Measurements from ENCODE around the gene PCP4L1. TPM values are rescaled to one million over a fixed set of nuclear protein-coding genes. Genes with fewer than 3 reads are reported as not detected.

The PCP4L1 gene
- total RNA-seq, 1 donor from 2014 or later, result not detected

DNA sequence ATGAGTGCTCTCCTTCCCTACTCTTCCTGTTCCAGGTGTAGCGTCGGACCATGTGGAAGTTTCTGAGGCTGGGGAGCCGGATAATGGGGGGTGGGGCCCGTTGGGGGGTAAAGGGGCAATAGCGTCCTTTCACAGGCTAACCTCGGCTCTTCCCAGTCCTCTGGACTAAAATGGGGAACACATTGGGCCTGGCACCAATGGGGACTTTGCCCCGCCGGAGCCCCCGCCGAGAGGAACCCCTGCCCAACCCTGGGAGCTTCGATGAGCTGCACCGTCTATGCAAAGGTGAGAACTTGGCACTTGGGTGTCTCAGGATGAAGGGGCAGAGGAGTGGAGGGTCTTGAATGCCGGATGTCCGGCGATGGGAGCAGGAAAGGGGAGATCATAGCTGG, 32.2 kb upstream of the PCP4L1 start:
- peak overlapping the region; percentile 80 for H3K4me3 ChIP-seq
- H3K9me3 ChIP-seq (replicated peaks), result no peaks in the 10 kb centered on the region
- no peaks in the 10 kb centered on the region for H3K27me3 ChIP-seq (ENCODE audit: low read depth)
- DNase-seq, result no peak
- no peak for TF ChIP-seq CTCF (IDR thresholded peaks at IDR 0.05; ENCODE audit: borderline replicate concordance)
- intact Hi-C loops (cut with micrococcal nuclease), result loop anchor here (10.0 kb wide), 1 partner anchor 158 kb away; no protein-coding TSS in a partner anchor
- peaks cover 27% of the 10 kb centered on the region for H3K4me1 ChIP-seq
- peak overlapping the region; percentile 92 for H3K27ac ChIP-seq (replicated peaks)
- H3K36me3 ChIP-seq, result peaks cover 23% of the 10 kb centered on the region

DNA sequence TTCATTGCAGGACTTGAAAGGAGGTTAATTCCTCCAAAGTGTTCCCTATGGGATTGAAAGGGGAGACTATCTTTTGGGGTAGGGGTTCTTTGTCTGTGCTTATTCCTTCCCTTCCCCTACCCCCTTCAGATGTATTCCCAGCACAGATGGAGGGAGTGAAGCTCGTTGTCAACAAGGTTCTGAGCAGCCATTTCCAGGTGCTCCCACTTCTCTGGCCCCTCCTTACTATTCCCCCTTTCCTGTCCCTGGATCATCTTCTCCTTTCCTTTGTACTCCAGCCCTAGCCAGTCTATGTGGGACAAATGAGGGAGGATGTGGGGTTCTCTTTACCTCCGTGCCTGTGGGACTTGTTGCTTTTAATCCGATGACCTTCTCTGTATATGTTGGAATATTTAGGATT, 31.8 kb upstream of the PCP4L1 start:
- peak overlapping the region; percentile 92 for H3K27ac ChIP-seq (replicated peaks)
- H3K4me3 ChIP-seq, result peak overlapping the region; percentile 80
- intact Hi-C loops (cut with micrococcal nuclease), result loop anchor here (10.0 kb wide), 1 partner anchor 158 kb away; no protein-coding TSS in a partner anchor
- H3K36me3 ChIP-seq, result peaks cover 23% of the 10 kb centered on the region
- peaks cover 27% of the 10 kb centered on the region for H3K4me1 ChIP-seq
- no peak for DNase-seq
- TF ChIP-seq CTCF (IDR thresholded peaks at IDR 0.05; ENCODE audit: borderline replicate concordance), result no peak
- H3K27me3 ChIP-seq (ENCODE audit: low read depth), result no peaks in the 10 kb centered on the region
- H3K9me3 ChIP-seq (replicated peaks), result no peaks in the 10 kb centered on the region

- peak overlapping the region; percentile 80 for H3K4me3 ChIP-seq
- intact Hi-C loops (cut with micrococcal nuclease), result loop anchor here (10.0 kb wide), 1 partner anchor 157 kb away; no protein-coding TSS in a partner anchor
- peak; percentile 83 for DNase-seq
These were observed 31.2 kb upstream of the PCP4L1 start for GRCh38 chr1:161227196-161227871.

DNA sequence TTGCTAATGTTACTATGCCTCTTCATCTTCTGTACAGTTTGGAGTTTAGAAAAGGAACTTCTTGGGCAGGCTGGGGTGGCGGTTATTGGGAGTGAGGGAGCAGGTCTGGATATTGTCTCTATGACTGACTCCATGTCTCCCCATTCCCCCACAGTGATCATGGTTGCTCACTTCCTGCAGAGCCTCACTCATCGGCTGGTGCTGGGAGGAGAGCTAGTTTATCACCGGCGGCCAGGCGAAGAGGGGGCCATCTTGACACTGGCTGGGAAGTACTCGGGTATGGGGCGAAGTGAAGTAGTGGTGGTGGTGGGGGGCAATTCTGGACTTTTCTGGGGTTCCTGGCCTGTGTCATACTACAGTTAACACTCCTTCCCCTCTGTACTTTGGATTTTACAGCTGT, 30.5 kb upstream of the PCP4L1 start:
- H3K27me3 ChIP-seq (ENCODE audit: low read depth), result no peaks in the 10 kb centered on the region
- peak overlapping the region; percentile 80 for H3K4me3 ChIP-seq
- intact Hi-C loops (cut with micrococcal nuclease), result loop anchor here (10.0 kb wide), 1 partner anchor 157 kb away; no protein-coding TSS in a partner anchor
- no peak for TF ChIP-seq CTCF (IDR thresholded peaks at IDR 0.05; ENCODE audit: borderline replicate concordance)
- no peaks in the 10 kb centered on the region for H3K9me3 ChIP-seq (replicated peaks)
- peaks cover 23% of the 10 kb centered on the region for H3K36me3 ChIP-seq
- DNase-seq, result no peak
- peaks cover 27% of the 10 kb centered on the region for H3K4me1 ChIP-seq
- peak overlapping the region; percentile 92 for H3K27ac ChIP-seq (replicated peaks)

More at GRCh38 chr1:161227196-161227871, 31.2 kb upstream of the PCP4L1 start:
- Histone ChIP-seq H3K36me3 (peaks cover 23% of the 10 kb centered on the region), H3K9me3 (replicated peaks) (no peaks in the 10 kb centered on the region), H3K27ac (replicated peaks) (peak overlapping the region; percentile 92), H3K27me3 (ENCODE audit: low read depth) (no peaks in the 10 kb centered on the region), H3K4me1 (peaks cover 27% of the 10 kb centered on the region)
- TF ChIP-seq CTCF (IDR thresholded peaks at IDR 0.05; ENCODE audit: borderline replicate concordance), result peak; percentile 93

- intact Hi-C loops (cut with micrococcal nuclease), result loop anchor here (10.0 kb wide), 1 partner anchor 155 kb away; no protein-coding TSS in a partner anchor
- Histone ChIP-seq H3K27me3 (ENCODE audit: low read depth) (no peaks in the 10 kb centered on the region), H3K27ac (replicated peaks) (no peak overlapping the region), H3K4me1 (peaks cover 27% of the 10 kb centered on the region), H3K36me3 (peaks cover 23% of the 10 kb centered on the region), H3K9me3 (replicated peaks) (no peaks in the 10 kb centered on the region), H3K4me3 (no peak overlapping the region)
- DNase-seq, result no peak
- no peak for TF ChIP-seq CTCF (IDR thresholded peaks at IDR 0.05; ENCODE audit: borderline replicate concordance)
These were observed 28.6 kb upstream of the PCP4L1 start for GRCh38 chr1:161229896-161230295.

Data from left ventricle myocardium inferior (tissue), 1 donor.